ENCODE measurements around the gene MCRS1.

Gene MCRS1

GRCh38 chr12:49519574-49519936 is 48.4 kb downstream of the MCRS1 start:
- Histone ChIP-seq H3K27me3 (ENCODE audit: control insufficient read depth, low read length) (no peaks in the 10 kb centered on the region), H3K36me3 (ENCODE audit: control insufficient read depth, low read length) (peaks cover 14% of the 10 kb centered on the region), H3K79me2 (ENCODE audit: control insufficient read depth, low read length) (no peaks in the 10 kb centered on the region), H3K4me2 (ENCODE audit: low read length) (no peak overlapping the region), H3K4me3 (ENCODE audit: low read length) (no peak overlapping the region), H3K27ac (ENCODE audit: low read depth, low read length) (no peak overlapping the region), H3K9me2 (replicated peaks; ENCODE audit: control insufficient read depth, low read length) (no peaks in the 10 kb centered on the region), H3K4me1 (ENCODE audit: control insufficient read depth, low read length) (peaks cover 22% of the 10 kb centered on the region), H4K20me1 (ENCODE audit: control insufficient read depth, insufficient read depth, low read depth, low read length) (no peaks in the 10 kb centered on the region), H3K9me3 (ENCODE audit: control insufficient read depth, insufficient read depth, low read length) (no peaks in the 10 kb centered on the region), H3F3A (ENCODE audit: control insufficient read depth, insufficient read depth) (peaks cover 12% of the 10 kb centered on the region)
- TF ChIP-seq CTCF (IDR thresholded peaks at IDR 0.05; ENCODE audit: low read depth, low read length, poor library complexity, severe bottlenecking) (no peak), EZH2phosphoT487 (IDR thresholded peaks at IDR 0.05; ENCODE audit: borderline replicate concordance, low read length) (no peak)

- H3K9me2 ChIP-seq (replicated peaks; ENCODE audit: control insufficient read depth, low read length), result no peaks in the 10 kb centered on the region
- no peak overlapping the region for H3K4me2 ChIP-seq (ENCODE audit: low read length)
- H4K20me1 ChIP-seq (ENCODE audit: control insufficient read depth, insufficient read depth, low read depth, low read length), result no peaks in the 10 kb centered on the region
- peaks cover 13% of the 10 kb centered on the region for H3K36me3 ChIP-seq (ENCODE audit: control insufficient read depth, low read length)
- H3K79me2 ChIP-seq (ENCODE audit: control insufficient read depth, low read length), result no peaks in the 10 kb centered on the region
- TF ChIP-seq CTCF (IDR thresholded peaks at IDR 0.05; ENCODE audit: low read depth, low read length, poor library complexity, severe bottlenecking) (no peak), EZH2phosphoT487 (IDR thresholded peaks at IDR 0.05; ENCODE audit: borderline replicate concordance, low read length) (no peak)
- H3K4me1 ChIP-seq (ENCODE audit: control insufficient read depth, low read length), result peaks cover 22% of the 10 kb centered on the region
- peaks cover 12% of the 10 kb centered on the region for H3F3A ChIP-seq (ENCODE audit: control insufficient read depth, insufficient read depth)
- H3K27ac ChIP-seq (ENCODE audit: low read depth, low read length), result no peak overlapping the region
- H3K4me3 ChIP-seq (ENCODE audit: low read length), result no peak overlapping the region
- H3K9me3 ChIP-seq (ENCODE audit: control insufficient read depth, insufficient read depth, low read length), result no peaks in the 10 kb centered on the region
- H3K27me3 ChIP-seq (ENCODE audit: control insufficient read depth, low read length), result no peaks in the 10 kb centered on the region
Observed at GRCh38 chr12:49518914-49519573, 48.9 kb downstream of the MCRS1 start.

- no peak for TF ChIP-seq CTCF (IDR thresholded peaks at IDR 0.05; ENCODE audit: low read depth, low read length, poor library complexity, severe bottlenecking)
- no peak for TF ChIP-seq EZH2phosphoT487 (IDR thresholded peaks at IDR 0.05; ENCODE audit: borderline replicate concordance, low read length)
- no peaks in the 10 kb centered on the region for H4K20me1 ChIP-seq (ENCODE audit: control insufficient read depth, insufficient read depth, low read depth, low read length)
- no peaks in the 10 kb centered on the region for H3K79me2 ChIP-seq (ENCODE audit: control insufficient read depth, low read length)
- H3K36me3 ChIP-seq (ENCODE audit: control insufficient read depth, low read length), result peaks cover 4% of the 10 kb centered on the region; the same call in 1 of the 2 replicates
- H3F3A ChIP-seq (ENCODE audit: control insufficient read depth, insufficient read depth), result peaks cover 7% of the 10 kb centered on the region; the same call in 1 of the 2 replicates
- no peaks in the 10 kb centered on the region for H3K27me3 ChIP-seq (ENCODE audit: control insufficient read depth, low read length)
- H3K4me3 ChIP-seq (ENCODE audit: low read length), result no peak overlapping the region
- H3K4me2 ChIP-seq (ENCODE audit: low read length), result no peak overlapping the region
- H3K27ac ChIP-seq (ENCODE audit: low read depth, low read length), result no peak overlapping the region
- no peaks in the 10 kb centered on the region for H3K9me2 ChIP-seq (replicated peaks; ENCODE audit: control insufficient read depth, low read length)
- H3K4me1 ChIP-seq (ENCODE audit: control insufficient read depth, low read length), result peaks cover 4% of the 10 kb centered on the region; the same call in 1 of the 2 replicates
- no peaks in the 10 kb centered on the region for H3K9me3 ChIP-seq (ENCODE audit: control insufficient read depth, insufficient read depth, low read length)
Observed at GRCh38 chr12:49515266-49515665, 52.7 kb downstream of the MCRS1 start.

Measured in DOHH2 (cell line).